Putamen (tissue), 1 donor: ENCODE data around the gene ANO8.
"Not testable (repeated sequence)": the region's sequence is repeated elsewhere in the genome, so short reads cannot be mapped to it uniquely, and the experiment has no call there.

ENCODE experiments used
- DNase-seq: peaks from one replicate; pipeline ENCODE4 v3.0.0-alpha.2; 2016; ENCODE audit warnings: low spot score

The ANO8 gene

DNA sequence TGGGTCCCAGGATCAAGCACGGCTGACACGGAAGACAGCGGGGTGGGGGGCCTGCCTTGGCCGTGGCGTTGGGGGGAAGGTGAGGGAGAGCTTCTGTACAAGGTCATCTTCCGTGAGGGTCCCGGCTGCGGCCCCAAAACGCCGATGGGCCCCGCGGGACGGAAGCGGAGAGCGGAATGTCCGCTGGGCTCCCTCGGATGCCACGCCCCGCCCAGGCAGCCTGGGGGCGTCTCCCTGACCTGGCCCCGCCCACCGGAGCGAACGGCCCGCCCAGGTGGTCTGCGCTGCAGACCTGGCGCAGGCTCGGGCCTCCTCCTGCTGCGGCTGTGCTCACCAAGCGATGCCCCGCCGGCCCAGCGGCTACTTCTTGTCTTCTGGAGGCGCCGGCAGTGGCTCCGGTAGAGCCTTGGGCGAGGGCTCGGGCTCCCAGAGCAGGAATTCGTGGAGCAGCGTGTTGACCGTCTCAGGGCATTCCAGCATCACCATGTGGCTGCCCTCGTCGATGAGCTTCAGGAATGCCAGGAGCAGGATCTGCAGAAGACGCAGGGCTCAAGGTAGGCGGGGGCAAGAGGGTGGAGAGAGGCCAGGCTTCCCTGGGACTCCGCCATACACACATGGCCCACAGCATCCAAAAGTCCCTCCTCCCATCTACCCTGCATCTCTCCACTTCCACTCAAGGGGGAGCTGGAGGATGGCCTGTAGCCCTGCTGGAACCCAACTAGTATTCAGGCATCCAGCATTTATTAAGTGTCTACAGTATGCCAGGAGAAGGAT is 42.2 kb downstream of the ANO8 start:
- DNase-seq, result no peak

DNA sequence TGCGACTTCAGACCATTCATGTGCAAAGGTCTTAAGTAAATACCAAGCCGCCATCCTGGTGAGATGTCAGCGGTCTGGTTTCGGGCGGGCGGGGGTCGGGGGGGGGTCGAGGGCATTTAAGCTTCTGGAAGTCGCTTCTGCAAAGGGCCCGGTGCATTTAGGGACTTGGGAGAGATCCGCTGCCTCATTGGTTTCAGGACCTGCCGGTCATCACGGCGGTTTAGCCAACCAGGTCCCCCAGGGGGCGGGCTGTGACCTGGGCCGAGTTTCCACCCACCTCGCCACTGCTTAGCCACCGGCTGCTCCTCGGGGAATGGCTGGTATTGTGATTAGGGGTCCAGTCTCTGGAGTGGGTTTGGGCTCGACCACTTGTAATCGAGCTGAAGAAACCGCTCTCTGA is 45.2 kb downstream of the ANO8 start:
- DNase-seq, result no peak

DNA sequence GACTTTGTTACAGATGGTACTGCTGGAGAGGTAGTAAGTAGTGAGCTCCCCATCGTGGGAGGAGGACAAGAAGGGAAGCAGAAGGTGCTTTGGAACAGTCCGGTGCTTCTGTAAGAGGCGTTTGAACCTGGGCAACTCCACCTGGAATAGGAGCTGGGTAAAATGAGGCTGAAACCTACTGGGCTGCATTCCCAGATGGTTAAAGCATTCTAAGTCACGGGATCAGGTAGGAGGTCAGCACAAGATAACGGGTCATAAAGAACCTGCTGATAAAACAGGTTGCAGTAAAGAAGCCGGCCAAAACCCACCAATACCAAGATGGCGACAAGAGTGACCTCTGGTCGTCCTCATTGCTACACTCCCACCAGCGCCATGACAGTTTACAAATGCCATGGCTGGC is 47.9 kb downstream of the ANO8 start:
- no peak for DNase-seq

DNA sequence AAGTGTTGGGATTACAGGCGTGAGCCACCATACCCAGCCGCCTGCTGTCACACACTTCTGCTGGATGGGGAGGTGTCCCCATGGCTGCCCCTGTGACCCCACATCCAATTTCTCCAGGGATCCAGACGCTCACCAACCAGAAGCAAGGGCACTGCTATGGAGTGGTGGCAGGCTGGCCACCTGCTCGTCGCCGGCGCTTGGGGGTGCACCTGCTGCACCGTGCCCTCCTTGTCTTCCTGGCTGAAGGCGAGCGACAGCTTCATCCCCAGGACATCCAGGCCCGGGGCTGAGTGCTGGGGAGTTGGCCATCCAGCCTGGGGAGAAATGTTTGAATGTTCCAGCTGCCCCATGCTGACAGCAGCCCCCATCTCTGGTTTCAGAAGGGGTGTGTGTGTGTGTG is 48.4 kb downstream of the ANO8 start:
- DNase-seq, result no peak

DNA sequence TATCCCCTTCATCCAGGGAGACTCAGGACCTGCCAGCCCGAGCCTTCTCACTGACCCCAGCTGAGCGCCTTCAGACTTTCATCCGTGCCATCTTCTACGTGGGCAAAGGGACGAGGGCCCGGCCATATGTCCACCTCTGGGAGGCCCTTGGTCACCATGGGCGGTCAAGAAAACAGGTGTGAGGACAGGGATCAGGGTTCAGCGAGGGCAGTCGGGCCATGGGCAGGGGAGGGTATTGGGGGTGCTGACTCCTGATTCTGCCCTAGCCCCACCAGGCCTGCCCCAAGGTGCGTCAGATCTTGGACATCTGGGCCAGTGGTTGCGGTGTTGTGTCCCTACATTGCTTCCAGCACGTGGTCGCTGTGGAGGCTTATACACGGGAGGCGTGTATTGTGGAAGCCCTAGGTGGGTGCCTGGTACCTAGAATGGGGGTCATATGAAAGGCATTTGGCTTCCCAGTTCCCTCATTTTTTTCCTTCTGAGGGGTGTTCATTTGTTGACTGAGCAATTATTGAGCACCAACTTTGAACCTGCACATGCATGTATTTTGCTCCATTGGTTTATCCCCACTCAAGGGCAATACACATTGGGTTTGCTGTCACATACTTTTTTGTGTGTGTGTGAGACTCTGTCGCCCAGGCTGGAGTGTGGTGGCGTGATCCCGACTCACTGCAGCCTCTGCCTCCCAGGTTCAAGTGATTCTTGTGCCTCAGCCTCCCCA is 49.1 kb downstream of the ANO8 start:
- DNase-seq, result no peak

DNA sequence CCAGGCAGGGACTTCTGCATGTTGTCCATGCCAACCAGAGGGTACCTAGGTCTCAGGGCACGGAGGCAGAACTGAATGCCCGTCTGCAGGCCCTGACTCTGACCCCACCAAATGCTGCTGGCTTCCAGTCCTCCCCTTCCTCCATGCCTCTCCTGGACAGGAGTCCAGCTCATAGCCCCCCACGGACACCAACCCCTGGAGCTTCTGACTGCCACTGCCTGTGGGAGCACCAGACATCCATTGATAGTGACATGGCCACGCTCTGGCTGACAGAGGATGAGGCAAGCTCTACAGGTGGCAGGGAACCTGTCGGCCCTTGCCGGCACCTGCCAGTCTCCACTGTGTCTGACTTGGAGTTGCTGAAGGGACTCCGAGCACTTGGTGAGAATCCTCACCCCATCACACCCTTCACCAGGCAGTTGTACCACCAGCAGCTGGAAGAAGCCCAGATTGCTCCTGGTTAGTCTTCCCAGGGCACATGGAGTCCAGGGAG is 51.1 kb downstream of the ANO8 start:
- DNase-seq, result no peak

DNA sequence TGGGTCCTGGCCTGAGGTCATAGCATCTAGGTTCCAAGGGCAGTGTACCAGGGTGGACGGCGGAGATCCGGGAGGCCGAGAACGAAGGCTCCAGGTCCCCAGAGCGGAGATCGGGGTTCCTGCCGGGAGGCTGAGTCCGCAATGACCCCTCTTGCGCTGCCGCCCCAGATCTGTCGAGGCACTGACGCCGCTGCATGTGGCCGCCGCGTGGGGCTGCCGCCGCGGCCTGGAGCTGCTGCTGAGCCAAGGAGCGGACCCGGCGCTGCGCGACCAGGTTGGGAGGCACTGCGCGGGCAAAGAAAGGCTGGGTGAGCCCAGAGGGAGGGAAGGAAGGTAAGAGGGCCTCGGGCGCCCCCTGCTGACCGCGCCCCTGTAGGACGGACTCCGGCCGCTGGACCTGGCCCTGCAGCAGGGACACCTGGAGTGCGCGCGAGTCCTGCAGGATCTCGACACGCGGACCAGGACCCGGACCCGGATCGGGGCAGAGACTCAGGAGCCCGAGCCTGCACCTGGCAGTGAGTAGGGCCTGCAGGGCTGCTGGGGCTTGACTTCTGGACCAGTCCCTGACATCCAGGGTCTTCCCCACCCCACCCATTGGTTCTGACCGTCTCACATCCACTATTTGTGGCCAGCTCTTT is 52.0 kb downstream of the ANO8 start:
- DNase-seq, result no peak

DNA sequence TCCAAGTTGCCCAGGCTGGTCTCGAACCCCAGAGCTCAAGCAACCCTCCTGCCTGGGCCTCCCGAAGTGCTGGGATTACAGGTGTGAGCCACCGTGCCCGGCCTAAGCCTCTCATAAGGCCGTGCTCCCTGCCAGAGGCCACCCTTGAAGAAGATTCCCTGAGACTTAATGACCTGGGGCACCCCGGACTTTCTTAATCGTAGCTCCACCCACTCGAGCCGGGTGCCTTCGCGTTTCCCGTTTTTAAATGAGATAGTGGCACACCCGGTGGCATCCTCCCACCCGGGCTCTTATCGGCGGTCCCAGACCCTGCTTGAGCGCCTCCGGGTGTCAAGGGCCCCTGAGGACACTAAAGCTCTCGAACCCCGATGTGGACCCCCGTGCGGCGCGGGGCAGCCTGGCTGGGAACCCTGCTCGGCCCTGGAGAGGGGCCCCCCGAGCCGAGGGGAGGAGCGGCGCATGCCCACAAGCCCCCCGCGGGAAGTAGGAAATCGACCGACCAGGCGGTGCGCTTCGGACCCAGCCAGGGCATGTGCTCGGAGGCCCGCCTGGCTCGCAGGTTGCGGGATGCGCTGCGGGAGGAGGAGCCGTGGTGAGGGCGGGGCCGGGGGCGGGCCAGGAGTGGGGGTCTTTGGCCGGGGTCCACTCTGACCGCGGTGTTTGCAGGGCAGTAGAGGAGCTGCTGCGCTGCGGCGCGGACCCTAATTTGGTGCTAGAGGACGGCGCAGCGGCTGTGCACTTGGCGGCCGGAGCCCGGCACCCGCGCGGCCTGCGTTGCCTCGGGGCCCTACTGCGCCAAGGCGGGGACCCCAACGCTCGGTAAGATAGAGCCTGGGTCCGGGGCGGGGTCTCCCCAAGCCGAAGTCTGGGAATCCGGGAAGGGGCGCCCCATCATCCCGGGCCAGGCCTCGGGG is 53.0 kb downstream of the ANO8 start, which contains the start of gene ANKLE1:
ANKLE1 (plus strand) TSS at position 511 of the 914 bp plus-strand sequence; CDS start at position 531, 20 bp downstream.
- DNase-seq, result no peak

DNA sequence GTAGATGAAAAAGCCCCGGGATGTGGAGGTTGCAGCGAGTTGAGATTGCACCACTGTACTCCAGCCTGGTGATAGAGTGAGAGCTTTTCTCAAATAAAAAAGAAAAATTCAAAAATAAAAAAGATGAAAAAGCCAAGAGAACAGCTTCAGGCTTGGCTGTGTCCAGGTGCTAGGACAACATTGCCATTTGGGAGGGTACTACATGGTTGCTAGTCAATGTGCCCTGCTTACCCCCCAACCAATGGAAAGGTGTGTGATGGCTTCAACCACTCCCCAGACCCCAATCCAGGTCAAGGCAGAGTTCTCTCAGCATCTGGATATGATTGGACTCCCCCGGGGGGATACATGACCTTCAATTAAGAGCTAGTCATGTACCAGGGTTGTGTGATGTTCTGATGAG is 55.2 kb downstream of the ANO8 start:
- no peak for DNase-seq

DNA sequence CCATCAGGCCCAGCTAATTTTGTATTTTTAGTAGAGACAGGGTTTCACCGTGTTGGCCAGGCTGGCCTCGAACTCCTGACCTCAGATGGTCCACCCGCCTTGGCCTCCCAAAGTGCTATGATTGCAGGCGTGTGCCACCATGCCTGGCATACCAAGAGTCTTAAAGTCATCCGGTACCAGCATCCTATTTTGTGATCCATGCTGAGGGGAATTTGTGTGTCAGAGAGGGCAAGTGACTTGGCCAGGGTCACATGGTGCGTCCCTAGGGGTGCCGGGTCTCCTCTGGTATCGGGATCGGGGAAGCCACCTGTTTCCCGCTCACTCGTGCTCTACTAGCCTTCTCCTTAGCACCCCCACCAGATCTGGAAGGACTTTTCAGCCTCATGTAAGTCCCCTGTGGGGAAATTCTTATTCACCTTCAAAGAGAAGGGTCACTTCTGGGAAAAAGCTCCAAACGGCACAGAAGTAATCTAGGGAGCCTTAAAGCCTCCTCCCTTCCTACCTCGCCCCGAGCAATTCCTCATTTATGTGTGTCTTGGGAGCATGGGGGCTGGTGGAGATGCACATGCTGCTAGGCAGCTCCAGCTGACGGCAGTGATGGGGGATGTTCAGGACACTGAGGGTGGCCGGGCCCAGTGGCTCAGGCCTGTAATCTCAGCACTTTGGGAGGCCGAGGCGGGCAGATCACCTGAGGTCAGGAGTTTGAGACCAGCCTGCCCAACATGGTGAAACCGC is 59.0 kb downstream of the ANO8 start:
- no peak for DNase-seq

DNA sequence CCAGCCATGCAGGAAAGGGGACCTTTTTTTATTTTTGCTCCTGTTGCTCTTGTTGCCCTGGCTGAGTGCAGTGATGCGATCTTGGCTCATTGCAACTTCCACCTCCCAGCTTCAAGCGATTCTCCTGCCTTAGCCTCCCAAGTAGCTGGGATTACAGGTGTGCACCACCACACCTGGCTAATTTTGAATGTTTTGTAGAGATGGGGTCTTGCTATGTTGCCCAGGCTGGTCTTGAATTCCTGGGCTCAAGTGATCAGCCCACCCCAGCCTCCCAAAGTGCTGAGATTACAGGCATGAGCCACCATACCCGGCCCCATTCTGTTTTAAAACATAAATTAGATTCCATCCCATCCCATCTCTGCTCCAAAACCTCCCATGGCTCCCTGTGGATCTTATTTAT is 59.8 kb downstream of the ANO8 start:
- DNase-seq, result not testable (repeated sequence)
